ENCODE results near the gene TFR2.

GRCh38 chr7:100641463-100641859, at the start of gene TFR2:
- no peak for TF ChIP-seq ZNF274 (IDR thresholded peaks at IDR 0.05; ENCODE audit: low read depth, low read length)
- no peak for TF ChIP-seq YY1 (IDR thresholded peaks at IDR 0.05; ENCODE audit: insufficient read depth, insufficient read length)
